ENCODE data around the gene PDE4D.
A peak's percentile ranks its signal among the peaks of the same experiment; 100 is the strongest.

- TF ChIP-seq, protein P1, sequence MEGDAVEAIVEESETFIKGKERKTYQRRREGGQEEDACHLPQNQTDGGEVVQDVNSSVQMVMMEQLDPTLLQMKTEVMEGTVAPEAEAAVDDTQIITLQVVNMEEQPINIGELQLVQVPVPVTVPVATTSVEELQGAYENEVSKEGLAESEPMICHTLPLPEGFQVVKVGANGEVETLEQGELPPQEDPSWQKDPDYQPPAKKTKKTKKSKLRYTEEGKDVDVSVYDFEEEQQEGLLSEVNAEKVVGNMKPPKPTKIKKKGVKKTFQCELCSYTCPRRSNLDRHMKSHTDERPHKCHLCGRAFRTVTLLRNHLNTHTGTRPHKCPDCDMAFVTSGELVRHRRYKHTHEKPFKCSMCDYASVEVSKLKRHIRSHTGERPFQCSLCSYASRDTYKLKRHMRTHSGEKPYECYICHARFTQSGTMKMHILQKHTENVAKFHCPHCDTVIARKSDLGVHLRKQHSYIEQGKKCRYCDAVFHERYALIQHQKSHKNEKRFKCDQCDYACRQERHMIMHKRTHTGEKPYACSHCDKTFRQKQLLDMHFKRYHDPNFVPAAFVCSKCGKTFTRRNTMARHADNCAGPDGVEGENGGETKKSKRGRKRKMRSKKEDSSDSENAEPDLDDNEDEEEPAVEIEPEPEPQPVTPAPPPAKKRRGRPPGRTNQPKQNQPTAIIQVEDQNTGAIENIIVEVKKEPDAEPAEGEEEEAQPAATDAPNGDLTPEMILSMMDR (IDR thresholded peaks at IDR 0.05) = peak; percentile 66 to 90 (median 68)
- no peak for TF ChIP-seq POLR2A (IDR thresholded peaks at IDR 0.05)
These were observed 220.0 kb downstream of the PDE4D start for GRCh38 chr5:59673438-59674058.
